GM13976 (cell line): ENCODE results near the gene ECE1.

Experiments used
- DNase-seq: peaks from one replicate; pipeline ENCODE4 v3.0.0; 2012; ENCODE audit warnings: low spot score
- CTCF ChIP-seq: IDR thresholded peaks from 2 replicates; pipeline ENCODE4 v1.5.1; 2012; ENCODE audit warnings: borderline replicate concordance, mild to moderate bottlenecking; ENCODE audit not compliant: insufficient read depth; ENCODE audit errors: extremely low read depth, missing control alignments, control extremely low read depth
- in situ Hi-C: fragments of 300-500 bp; cut with MboI; formaldehyde crosslinking; loops from one replicate; pipeline ENCODE4 v1.12.0; 2022; ENCODE audit warnings: low sequenced_read_pairs, mixed read lengths, inconsistent platforms; ENCODE audit not compliant: unreplicated experiment

Gene ECE1

GRCh38 chr1:21337010-21337437, 46.8 kb upstream of the ECE1 start:
- in situ Hi-C loops: no loop called here
- no peak for DNase-seq
- TF ChIP-seq CTCF: no peak

GRCh38 chr1:21335750-21336224, 45.5 kb upstream of the ECE1 start:
- DNase-seq: no peak
- no peak for TF ChIP-seq CTCF
- in situ Hi-C loops: no loop called here

- no peak for TF ChIP-seq CTCF
- no peak for DNase-seq
- in situ Hi-C loops: no loop called here
These were observed 44.9 kb upstream of the ECE1 start for GRCh38 chr1:21335088-21335691.

GRCh38 chr1:21334214-21335087, 44.2 kb upstream of the ECE1 start:
- TF ChIP-seq CTCF: peak; percentile 67
- DNase-seq: peak; percentile 84
- in situ Hi-C loops: no loop called here

- TF ChIP-seq CTCF: no peak
- DNase-seq: no peak
- in situ Hi-C loops: no loop called here
These were observed 43.6 kb upstream of the ECE1 start for GRCh38 chr1:21333824-21334213.

GRCh38 chr1:21332554-21333311, 42.5 kb upstream of the ECE1 start:
- no peak for DNase-seq
- no peak for TF ChIP-seq CTCF
- in situ Hi-C loops: no loop called here
